ENCODE data around the gene AHNAK.

Gene AHNAK

DNA sequence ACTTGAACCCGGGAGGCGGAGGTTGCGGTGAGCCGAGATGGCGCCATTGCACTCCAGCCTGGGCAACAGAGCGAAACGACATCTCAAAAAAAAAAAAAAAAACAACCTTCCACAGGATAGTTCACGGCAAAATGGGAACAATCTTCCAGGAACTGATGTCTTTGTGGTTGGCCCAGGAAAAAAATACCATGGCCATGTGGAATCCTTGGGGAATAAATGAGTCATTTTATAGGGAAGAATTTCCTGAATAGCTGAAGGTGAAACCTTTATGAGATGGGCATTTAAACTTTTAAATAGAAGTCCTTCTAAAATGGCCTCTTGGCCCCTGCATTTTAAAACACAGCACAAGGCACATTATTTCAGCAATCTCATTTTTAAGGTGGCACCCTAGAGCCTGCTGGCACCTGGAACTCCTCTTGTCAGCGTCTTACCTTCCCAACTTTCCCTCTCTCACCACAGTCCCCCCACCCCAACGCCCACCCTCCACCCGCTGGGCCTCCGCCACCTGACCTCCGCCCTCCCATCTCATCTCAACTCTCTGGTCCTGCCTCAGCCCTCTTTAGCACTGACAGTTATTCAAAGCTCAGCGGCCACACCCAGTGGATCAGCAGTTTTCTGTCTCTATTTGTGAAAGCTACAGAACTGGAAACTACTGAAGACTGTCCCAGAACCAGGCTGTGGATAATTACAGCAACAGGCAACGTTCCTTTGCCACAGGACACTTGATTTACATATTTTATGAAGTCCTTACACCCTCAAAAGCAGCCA, 84.7 kb downstream of the AHNAK start:
- H3K27ac ChIP-seq (ENCODE audit: low read depth, low read length) = no peak overlapping the region
- no peak overlapping the region for H3K9ac ChIP-seq (ENCODE audit: low read length)
- H3F3A ChIP-seq (ENCODE audit: insufficient read depth) = no peaks in the 10 kb centered on the region
- no peaks in the 10 kb centered on the region for H3K27me3 ChIP-seq (ENCODE audit: low read length)
- no peaks in the 10 kb centered on the region for H3K9me2 ChIP-seq (replicated peaks; ENCODE audit: insufficient read depth, low read length)
- H4K20me1 ChIP-seq (ENCODE audit: low read depth, low read length) = no peaks in the 10 kb centered on the region
- H3K4me2 ChIP-seq (ENCODE audit: low read depth, low read length, poor library complexity, severe bottlenecking) = no peak overlapping the region
- no peaks in the 10 kb centered on the region for H3K36me3 ChIP-seq (ENCODE audit: low read length)
- no peak overlapping the region for H2AFZ ChIP-seq (ENCODE audit: low read depth, low read length, severe bottlenecking)
- H3K4me3 ChIP-seq (ENCODE audit: insufficient read depth, low read length, poor library complexity, severe bottlenecking) = no peak overlapping the region
- H3K9me3 ChIP-seq (ENCODE audit: insufficient read depth, low read length) = no peaks in the 10 kb centered on the region
- no peaks in the 10 kb centered on the region for H3K79me2 ChIP-seq (ENCODE audit: insufficient read depth, low read length)
- TF ChIP-seq EZH2phosphoT487 (conservative IDR thresholded peaks at IDR 0.05; ENCODE audit: low read length) = no peak
- TF ChIP-seq, protein P1, sequence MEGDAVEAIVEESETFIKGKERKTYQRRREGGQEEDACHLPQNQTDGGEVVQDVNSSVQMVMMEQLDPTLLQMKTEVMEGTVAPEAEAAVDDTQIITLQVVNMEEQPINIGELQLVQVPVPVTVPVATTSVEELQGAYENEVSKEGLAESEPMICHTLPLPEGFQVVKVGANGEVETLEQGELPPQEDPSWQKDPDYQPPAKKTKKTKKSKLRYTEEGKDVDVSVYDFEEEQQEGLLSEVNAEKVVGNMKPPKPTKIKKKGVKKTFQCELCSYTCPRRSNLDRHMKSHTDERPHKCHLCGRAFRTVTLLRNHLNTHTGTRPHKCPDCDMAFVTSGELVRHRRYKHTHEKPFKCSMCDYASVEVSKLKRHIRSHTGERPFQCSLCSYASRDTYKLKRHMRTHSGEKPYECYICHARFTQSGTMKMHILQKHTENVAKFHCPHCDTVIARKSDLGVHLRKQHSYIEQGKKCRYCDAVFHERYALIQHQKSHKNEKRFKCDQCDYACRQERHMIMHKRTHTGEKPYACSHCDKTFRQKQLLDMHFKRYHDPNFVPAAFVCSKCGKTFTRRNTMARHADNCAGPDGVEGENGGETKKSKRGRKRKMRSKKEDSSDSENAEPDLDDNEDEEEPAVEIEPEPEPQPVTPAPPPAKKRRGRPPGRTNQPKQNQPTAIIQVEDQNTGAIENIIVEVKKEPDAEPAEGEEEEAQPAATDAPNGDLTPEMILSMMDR (IDR thresholded peaks at IDR 0.05; ENCODE audit: insufficient read depth, low read length, poor library complexity, severe bottlenecking) = no peak

DNA sequence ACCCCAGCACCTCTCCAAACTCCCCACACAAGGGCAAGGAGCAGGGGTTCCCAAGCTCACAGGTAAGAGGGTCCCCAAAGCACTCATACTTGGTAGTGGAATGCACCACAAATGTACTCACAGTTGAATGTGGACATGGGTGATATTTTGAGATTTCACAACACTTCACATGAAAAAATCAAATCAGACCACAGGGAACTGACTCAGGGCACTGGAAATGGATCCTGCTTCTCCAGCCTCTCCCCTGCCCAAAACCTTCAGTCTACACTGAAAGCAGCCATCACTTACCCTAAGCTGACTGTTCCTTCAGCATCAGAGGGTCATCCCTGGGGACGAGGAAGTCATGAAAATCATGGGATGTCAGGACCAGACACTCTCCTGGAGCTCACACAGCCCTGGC, 87.5 kb downstream of the AHNAK start:
- H3K79me2 ChIP-seq (ENCODE audit: insufficient read depth, low read length) = no peaks in the 10 kb centered on the region
- H3K27ac ChIP-seq (ENCODE audit: low read depth, low read length) = no peak overlapping the region
- H3K4me2 ChIP-seq (ENCODE audit: low read depth, low read length, poor library complexity, severe bottlenecking) = no peak overlapping the region
- no peaks in the 10 kb centered on the region for H4K20me1 ChIP-seq (ENCODE audit: low read depth, low read length)
- H3K36me3 ChIP-seq (ENCODE audit: low read length) = no peaks in the 10 kb centered on the region
- H3K27me3 ChIP-seq (ENCODE audit: low read length) = no peaks in the 10 kb centered on the region
- H3K9ac ChIP-seq (ENCODE audit: low read length) = no peak overlapping the region
- no peak for TF ChIP-seq EZH2phosphoT487 (conservative IDR thresholded peaks at IDR 0.05; ENCODE audit: low read length)
- TF ChIP-seq, protein P1 (IDR thresholded peaks at IDR 0.05; ENCODE audit: insufficient read depth, low read length, poor library complexity, severe bottlenecking) = no peak
- H3K4me3 ChIP-seq (ENCODE audit: insufficient read depth, low read length, poor library complexity, severe bottlenecking) = no peak overlapping the region
- H3K9me2 ChIP-seq (replicated peaks; ENCODE audit: insufficient read depth, low read length) = no peaks in the 10 kb centered on the region
- H3F3A ChIP-seq (ENCODE audit: insufficient read depth) = no peaks in the 10 kb centered on the region
- no peaks in the 10 kb centered on the region for H3K9me3 ChIP-seq (ENCODE audit: insufficient read depth, low read length)
- H2AFZ ChIP-seq (ENCODE audit: low read depth, low read length, severe bottlenecking) = no peak overlapping the region

DNA sequence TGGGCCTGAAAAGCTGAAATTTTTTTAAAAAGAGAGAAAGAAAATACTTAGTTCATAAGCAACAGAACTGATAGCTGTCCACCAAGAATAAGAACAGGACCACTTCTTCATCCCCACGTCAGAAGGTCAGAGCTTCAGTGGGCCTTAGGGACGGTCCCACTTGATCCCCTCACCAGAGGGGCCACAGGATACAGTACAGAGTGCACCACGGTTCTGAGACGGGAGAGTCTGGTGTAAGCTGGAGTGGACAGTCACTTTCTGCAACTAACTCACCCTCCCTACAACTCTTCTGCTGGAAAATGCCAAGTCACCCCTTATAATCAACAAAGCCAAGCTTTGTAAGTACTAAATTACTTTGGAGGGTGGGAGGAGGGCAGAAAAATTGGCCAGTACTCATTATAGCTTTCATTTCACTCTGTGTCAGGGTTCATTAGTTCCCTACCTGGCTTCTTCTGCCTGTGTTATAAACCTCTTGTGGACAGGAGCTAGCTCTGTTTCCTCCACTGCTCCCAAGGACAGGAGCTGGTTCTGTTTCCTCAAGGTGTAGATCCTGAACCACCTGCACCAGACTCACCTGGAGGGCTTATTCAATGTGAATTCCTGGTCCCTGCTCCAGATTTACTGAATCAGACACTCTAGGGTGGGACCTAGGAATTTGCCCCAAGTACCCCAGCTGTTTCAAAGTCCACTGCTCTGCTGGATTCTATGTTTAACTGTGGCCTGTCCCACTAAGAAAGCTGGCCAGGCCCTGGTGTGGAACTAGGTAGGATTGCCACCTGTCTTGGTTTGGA, 88.2 kb downstream of the AHNAK start:
- Histone ChIP-seq H3K79me2 (ENCODE audit: insufficient read depth, low read length) (no peaks in the 10 kb centered on the region), H3K36me3 (ENCODE audit: low read length) (no peaks in the 10 kb centered on the region), H3K27me3 (ENCODE audit: low read length) (no peaks in the 10 kb centered on the region), H3K4me3 (ENCODE audit: insufficient read depth, low read length, poor library complexity, severe bottlenecking) (no peak overlapping the region), H3F3A (ENCODE audit: insufficient read depth) (no peaks in the 10 kb centered on the region), H2AFZ (ENCODE audit: low read depth, low read length, severe bottlenecking) (no peak overlapping the region), H4K20me1 (ENCODE audit: low read depth, low read length) (no peaks in the 10 kb centered on the region), H3K9me3 (ENCODE audit: insufficient read depth, low read length) (no peaks in the 10 kb centered on the region), H3K9ac (ENCODE audit: low read length) (no peak overlapping the region), H3K9me2 (replicated peaks; ENCODE audit: insufficient read depth, low read length) (no peaks in the 10 kb centered on the region), H3K4me2 (ENCODE audit: low read depth, low read length, poor library complexity, severe bottlenecking) (no peak overlapping the region), H3K27ac (ENCODE audit: low read depth, low read length) (no peak overlapping the region)
- no peak for TF ChIP-seq EZH2phosphoT487 (conservative IDR thresholded peaks at IDR 0.05; ENCODE audit: low read length)
- TF ChIP-seq, protein P1 (IDR thresholded peaks at IDR 0.05; ENCODE audit: insufficient read depth, low read length, poor library complexity, severe bottlenecking) = no peak
